Stimulated activated CD8-positive, alpha-beta memory T cell treated with anti-CD3 and anti-CD28 coated beads, Interleukin-7, amount 100 ng/mL, for 1 hour (primary cell): ENCODE data around the gene CAMTA1.

Experiments
- DNase-seq, 2 donors: peaks; one replicate each; pipeline ENCODE4 v3.0.0-alpha.2; 2020; ENCODE audit warnings: low read depth in 2 of 2

CAMTA1 gene

DNA sequence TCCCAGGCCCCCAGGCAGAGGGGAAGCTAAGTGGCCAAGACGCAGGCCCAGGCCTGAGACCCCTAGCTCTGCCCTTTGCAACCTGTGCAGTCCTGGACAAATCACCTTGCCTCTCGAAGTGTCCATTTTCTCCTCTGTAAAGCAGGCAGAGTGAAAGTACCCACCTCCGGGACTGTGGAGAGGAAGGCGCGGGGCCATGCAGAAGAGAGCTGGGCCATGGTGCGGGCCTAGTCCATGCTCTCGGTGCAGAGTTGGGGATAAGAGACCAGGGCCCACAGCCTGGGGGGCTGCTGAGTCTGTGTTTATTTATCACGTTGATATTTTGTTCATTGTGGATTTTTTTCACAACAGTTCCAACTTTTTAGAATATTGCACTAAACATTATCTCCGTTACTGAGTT, 825.7 kb downstream of the CAMTA1 start:
- no peak for DNase-seq

DNA sequence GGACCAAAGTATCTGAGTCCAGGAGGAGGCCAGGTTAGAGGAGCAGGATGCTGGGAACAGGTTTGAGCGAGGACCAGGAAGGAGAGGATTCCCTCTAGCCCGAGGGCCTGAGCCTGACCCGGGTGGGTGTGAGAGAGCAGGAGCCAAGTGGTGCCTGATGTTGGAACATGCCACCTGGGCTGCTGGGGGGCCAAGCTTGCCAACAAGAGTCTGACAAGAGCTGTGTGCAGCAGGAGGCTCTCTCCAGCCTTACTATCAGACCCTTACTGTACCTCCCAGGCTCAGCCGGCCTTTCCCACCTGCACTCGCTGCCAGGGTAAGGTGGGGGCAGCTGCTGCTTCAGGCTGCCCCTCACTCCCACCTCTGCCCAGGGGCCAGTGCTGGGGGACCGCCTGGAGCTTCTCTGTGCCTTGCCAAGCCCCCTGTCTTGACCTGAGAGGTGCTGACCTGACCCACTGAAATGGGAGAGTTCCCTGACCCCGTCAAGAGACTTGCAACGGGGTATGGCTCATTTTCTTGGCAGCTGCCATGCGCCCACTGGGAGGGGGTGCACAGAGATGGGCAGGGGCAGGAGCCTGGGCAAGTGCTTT, 826.3 kb downstream of the CAMTA1 start:
- no peak for DNase-seq

DNA sequence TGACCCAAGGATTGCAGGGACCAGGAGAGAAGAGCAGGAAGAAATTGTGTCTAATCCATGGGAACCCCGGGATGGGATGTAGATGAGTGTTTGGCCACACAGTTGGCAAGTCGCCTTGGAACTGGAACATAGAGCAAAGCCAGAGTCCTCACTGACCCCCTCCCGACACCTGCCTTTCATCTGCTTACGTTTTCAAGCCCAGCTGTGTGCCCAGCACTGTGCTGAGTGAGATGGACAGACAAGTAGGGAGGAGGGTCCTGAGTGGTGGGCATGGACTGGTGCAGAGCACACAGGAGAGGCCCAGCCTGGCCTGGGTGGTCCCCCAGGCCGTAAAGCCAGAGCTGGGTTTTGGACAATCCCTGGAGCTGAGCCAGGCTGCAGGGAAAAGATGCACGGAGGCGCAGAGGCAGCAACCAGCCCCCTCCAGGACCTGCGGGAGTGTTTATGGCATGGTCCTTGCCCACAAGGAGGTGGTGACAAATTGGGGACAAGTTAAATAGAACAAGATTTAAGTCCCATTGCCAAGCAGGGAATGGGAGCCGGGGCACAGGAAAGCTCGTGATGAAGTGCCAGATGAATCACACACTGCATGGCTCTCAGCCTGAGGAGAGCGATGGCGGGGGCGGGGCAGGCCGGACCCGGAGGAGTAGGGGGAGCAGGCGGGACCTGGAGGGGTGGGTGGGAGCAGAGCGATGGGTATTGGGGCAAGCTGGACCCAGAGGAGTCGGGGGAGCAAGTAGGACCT, 828.0 kb downstream of the CAMTA1 start:
- no peak for DNase-seq

DNA sequence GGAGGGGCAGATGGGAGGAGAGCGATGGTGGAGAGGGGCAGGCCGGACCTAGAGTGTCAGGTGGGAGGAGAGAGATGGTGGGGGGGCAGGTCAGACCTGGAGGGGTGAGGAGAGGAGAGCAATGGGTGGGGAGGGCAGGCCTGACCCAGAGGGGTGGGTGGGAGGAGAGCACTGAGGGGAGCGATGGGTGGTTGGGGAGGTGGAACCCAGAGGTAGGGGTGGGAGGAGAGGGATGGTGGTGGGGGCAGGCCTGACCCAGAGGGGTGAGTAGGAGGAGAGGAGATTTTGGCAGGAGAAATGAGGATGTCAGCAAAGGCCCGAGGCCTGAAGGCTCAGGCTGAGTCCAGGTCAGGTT, 828.6 kb downstream of the CAMTA1 start:
- DNase-seq: no peak

DNA sequence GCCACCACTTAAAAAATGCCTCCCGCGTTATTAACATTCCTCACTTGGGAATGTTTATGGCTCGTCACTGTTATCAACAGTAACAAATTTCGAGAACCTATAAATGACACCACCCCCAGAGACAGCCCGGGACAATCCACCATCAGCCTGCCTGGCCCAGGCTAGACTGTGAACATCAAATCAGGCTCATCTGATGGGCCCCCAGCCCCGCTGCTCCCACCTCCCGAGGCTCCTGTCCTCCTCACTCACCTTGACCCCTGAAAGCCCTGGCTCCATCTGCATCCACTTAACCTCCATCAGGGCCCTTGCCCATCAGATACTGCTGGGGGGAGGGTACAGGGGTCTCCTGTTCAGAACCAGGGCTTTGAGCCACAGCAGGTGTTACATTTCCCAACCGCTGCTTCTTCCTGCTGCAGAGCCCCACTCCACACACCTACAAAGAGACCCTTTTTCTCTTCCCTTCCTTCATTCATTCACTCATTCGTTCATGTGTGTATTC, 829.4 kb downstream of the CAMTA1 start:
- DNase-seq: no peak

DNA sequence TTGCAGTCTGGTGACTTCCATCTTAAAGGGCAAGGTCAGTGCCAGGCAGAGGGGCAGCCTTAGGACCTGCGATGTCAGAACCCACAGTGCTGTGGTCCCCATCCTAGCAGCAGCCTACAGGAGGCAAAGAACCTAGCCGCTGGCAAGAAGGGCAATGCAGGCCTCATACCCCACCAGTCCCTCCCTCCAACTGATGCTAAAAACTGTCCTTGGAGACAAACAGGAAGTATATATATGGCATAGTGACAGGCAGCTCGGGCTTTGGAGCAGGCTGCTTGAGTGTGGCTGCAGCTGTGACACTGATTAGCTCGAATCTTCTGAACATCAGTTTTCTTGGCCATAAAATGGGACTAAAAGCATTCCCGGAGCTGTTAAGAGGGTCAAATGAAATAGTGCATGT, 829.9 kb downstream of the CAMTA1 start:
- DNase-seq: no peak

DNA sequence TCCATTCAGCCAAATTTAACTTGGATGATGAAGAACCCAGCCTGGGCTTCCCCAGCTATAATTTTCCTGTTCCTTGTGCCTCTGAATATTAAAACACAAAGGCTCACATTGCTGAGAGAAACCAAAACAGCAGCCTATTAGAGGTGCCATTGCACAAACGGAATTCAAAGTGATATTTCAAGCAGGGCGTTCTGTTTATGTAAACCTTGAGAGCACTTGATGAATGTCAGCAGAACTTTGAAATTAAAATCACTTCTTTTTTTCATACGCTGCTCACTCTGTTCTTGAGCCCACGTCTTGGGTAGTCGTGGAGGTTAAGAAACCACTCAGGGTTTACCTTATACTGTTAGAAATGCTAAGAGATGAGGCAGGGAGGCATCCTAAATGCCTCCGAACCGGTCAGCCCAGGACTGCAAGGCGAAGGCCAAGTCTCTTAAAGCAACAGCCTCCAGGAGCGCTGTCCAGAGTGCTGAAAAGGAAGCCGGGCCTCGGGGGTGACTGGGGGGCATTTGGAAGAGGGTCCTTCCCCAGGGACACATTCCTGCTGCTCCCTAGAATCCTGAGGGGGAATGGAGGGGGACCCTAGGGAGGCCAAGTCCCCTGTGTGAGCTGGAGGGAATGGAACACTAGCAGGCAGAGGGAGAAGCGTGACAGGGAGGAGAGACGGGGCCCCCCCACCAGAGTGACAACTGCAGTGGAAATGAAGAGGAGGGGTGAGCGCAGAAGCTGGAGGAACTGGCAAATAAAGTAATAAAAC, 831.0 kb downstream of the CAMTA1 start:
- no peak for DNase-seq

DNA sequence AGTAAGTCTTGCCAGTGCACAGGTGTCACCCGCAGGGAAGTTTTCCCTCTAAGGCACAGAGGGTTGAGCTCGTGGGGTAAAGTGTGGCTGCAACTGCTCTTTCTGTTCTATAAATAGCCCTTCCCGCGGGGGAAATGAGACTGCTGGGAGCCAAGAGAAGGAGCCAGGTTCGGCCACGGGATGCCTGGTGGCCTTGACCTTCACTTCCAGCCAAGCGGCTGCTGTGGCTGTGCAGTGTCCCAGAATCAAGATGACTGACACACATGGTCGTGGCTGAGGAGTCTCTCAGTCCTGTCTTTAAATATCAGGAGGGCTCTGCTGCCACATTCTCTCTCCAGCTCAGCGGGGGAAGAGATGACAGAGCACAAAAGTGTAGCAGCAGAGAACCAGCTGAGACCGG, 831.7 kb downstream of the CAMTA1 start:
- no peak for DNase-seq

DNA sequence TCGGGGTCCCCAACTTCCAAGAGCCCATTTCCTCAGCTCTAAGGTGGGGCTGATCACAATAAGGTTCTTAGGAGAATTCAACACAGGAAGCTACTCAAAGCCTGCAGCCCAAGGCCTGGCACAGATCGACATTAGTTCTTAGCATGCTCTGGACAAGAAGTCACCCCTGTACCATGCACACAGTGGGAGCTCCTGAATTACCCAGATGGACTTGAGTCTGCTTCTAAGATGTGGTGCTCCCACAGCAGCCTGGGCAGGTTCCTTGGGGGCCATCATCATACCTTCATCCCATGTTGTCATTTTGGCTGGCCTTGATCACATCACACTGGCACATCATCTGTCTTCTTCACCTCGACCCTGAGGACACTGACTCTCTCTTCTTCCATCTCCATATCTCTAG, 832.6 kb downstream of the CAMTA1 start:
- no peak for DNase-seq

DNA sequence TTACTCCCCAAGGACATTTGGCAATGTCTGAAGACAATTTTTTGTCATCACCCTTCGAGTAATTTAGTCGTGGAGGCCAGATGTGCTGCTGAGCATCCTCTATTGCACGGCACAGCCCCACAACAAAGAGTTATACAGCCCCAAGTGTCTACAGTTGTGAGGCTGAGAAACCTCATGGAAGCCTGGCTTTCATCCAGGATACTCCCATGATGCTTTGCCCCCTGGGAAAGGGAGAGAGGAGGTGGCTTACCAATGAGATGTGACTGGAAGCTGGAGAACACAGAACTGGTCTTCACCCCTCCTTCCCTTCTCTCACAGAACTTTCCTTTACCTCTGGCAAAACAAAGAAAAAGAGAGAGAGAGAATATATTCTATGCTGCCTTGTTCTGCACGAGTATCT, 834.9 kb downstream of the CAMTA1 start:
- no peak for DNase-seq

DNA sequence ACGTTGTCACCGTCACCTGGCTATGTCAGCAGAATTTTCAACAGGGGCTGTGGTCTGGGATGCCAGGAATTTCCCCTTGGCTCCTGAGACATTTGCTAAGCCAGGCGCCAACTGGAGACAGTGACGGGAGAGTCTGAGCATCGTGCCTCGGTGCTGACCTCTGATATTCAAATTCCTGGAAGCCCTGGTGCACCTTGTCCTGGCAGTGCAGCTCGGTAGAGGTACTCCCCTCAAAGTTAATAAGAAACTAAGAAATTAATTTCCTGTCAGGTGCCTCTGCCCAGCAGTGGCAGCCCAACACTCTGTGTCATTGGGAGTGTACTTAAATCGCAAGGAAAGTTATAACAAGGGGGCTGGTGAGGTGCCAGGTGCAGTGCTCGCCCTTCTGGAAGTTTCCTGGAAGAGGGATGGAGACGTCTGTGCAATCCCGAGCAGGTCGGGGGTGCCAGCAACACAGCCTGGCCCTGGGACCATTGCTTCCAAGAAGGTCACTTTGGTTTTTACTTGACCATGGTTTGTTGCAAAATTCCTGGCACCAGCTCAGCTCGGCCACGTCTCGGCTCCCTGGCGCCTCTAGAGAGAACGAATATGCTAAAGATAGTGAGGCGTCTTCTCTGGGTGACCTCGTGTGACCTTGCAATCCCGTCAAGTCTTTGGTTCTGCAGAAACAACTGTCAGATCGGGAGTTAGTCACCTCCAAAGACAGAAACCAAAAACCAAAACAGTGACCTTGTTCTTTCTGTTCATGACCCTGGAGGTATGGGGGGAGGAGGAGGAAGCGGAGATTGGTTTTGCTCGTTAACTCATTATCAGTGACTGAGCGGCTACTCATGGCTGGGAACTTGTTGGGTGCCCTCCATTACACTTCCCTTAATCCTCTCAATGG, 836.3 kb downstream of the CAMTA1 start:
- DNase-seq: no peak

DNA sequence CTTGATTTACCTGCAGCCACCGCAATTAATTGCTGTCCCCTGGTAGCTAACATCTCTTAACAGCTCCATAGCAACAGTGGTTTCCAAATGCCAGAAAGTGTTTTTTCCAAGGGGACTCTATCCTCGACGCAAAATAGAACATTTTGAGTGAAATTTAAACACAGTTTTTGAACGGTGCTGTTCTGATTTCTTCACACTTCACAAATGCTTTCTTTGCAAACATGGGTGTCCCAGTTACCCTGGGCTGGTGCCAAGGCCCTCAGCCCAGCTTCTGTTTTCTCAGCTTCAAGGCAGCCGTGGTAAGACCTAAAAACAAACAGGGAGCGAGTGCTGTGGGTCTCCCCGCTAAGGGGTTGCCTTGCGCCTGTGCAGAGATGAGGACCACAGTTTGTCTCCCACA, 838.6 kb downstream of the CAMTA1 start:
- no peak for DNase-seq

DNA sequence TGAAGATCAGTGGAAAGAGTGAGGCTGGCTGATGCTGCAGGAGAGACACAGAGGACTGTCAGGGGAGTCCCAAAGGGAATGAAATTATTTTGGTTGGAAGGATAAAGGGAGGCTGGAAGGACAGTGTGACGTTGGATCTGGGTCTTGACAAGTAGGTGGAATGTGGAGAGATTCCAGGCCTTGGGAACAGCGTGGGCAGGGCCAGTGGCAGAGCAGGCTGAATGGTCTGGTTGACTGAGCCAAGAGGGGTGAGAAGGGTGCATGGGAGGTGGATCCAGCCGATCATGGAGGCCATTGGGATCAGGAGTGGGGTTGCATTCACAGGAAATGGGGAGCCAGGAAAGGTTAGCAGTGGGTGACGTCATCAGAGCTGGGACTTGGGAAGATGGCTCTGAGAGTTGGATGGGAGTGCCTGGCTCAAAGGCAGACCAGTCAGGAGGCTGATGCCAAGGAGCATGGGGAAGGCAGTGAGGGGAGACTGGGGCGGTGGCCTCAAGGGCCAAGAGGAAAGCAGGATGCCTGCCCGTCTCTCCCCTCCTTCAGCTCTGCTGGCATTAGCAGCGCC, 839.6 kb downstream of the CAMTA1 start:
- no peak for DNase-seq

DNA sequence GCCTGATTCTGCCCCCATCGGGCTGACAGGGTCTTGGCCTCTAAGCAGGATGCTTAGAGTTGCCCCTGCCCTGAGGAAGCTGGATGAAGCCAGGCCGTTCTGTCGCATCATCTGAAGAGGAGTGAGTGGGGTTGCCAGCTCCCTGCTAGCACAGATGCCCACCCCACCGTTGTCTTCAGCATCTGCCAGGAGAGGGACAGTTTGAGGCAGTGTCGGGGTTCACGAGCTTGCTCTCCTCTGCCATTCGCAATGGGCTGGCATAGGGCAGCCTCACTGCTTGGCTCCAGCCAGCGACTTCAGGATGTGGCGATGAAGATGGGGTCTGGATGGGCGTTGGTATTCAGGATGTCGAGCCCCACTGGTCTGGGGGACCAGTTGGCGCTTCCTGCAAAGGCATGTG, 840.1 kb downstream of the CAMTA1 start:
- no peak for DNase-seq

DNA sequence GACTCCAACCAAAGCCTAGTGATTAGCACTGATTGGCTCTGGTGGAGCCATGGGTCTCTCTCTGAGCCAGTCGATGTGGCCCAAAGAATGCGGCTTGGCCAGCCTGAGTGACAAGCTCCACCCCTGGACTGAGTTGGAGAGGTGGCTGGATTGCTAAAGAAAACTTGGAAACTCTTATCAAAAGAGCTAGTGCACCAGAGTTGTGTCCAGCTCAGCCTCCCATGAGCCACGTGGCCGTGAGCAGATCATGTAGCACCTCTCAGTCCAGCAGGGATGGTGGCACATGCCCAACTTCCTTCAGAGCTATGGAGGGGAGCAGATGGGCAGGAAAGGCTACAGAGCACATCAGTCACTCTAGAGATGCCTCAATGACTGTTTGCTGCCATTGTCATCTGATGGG, 843.0 kb downstream of the CAMTA1 start:
- DNase-seq: no peak

DNA sequence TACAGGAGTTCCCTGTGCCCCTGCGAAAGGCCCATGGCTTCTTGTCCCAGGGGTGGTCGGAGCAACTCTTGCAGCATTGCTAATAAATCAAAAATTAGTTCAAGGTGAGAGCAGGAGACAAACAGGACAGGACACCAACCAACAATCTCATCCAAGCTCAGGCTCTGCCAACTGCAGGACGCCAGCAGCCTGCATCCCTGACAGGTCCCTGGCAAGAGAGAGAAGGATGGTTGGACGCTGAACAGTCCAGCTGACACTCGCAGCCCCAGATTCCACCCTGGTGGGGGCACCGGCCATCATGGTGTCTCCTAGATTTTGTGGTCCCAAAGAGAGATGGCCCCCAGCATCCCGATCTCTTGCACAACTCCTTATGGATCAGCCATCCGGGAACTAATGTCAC, 843.8 kb downstream of the CAMTA1 start:
- no peak for DNase-seq

DNA sequence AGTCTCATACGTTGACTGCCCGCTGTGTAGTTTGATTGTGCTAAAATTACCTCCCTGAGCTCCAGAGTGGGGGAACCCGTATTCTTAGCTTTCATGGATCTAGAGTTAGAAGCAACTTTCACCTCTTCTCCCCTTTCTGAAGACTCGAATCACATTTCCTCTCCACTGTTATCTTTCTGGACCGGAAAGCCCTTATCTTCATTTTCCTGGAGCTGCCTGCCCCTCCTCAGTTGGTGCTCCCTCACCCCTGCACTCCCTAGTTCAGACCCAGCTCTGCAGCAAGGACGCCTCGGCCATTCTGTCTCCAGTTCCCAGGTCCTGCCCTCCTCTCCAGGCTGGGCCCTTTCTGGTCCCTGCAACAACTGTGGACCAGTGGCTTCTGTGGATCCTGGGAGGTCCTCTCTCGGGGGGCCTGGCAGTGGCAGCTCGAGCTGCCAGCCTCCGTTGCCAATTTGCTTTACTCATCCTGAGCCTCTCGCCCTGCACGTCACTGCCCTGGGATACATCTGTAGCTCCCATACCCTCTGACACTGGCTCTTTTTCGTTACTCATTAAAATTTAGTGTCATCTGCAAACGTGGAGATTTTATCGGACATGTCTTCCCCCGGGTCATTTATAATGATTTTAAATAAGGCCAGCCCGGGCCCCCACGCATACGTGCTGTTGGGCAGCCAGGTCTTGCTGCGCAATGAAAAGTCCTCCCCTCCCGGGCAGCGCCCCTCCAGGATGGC, 844.4 kb downstream of the CAMTA1 start:
- no peak for DNase-seq

DNA sequence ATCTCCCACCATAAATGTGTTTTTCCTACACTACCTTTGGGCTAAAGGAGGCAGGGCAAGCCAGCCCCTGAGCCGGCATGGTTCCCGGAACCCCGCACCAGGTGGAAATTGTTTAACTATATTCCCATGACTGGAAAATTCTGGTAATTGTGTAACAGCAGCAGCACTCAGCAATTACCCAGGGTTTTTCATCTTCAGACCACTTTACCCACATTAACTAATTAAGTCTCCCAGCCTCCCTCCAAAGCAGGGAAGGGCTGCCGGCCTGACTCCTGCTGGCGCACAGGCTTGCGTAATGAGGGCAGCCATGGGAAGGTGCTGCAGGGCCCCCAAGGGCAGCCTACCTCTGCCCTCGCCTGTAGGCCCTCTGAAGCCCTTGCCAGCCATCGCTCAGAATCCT, 845.1 kb downstream of the CAMTA1 start:
- no peak for DNase-seq

DNA sequence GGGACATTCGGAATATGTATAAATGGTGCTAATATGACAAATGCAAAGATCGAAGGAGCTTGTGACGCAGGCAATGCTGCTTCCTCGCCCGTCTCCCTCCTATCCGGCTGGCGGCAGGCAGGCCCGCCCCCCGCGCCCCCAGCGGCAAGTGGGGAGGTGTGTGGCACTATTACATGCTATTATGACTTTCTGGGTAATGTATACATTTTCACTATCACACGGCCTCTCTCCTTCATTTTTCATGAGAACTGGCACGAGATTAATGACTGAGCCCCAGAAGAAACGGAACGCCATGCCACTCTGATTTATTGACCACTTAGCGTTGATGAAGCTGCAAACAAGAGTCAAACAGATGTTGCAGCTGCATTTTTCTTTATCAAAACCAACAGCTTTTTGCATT, 846.9 kb downstream of the CAMTA1 start:
- DNase-seq: no peak

DNA sequence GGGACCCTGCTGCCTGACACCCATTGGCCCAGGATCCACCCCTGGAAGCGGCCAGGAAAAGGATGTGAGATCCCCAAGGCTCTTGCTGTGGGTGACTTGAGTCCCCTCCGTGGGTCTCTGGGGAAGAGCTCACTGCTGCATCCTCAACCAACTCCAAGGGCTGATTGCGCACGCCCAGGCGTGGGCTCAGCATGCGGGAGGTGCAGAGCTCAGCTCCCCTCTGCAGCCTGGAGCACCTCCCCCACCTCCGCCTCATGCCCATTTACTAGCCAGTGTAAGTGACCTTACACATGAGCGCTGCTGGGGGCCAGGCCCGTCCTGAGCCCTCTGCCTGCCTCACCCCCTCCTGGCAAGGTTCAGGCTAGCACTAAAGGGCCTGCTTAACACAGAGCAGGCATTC, 847.4 kb downstream of the CAMTA1 start:
- DNase-seq: no peak
